HG03342 (cell line): ENCODE data around the gene GH2.

Experiments
- ATAC-seq: cut with Tn5 transposase; IDR thresholded peaks from one replicate; pipeline ENCODE4 v1.9.1; 2021; ENCODE audit warnings: mild to moderate bottlenecking, moderate library complexity; ENCODE audit not compliant: unreplicated experiment

GH2 gene

GRCh38 chr17:63842540-63843386 lies 39.0 kb downstream of the GH2 start, which contains the start of gene SMARCD2:
TSS of gene SMARCD2 (minus strand) at chr17:63842685. CDS start at chr17:63842674, 11 bp downstream.
- peak; percentile 73 for ATAC-seq

GRCh38 chr17:63842173-63842539 lies 39.6 kb downstream of the GH2 start:
- ATAC-seq, result peak; percentile 28

- no peak for ATAC-seq
These were observed 40.2 kb downstream of the GH2 start for GRCh38 chr17:63841350-63842172.

GRCh38 chr17:63840591-63841349 lies 41.0 kb downstream of the GH2 start:
- ATAC-seq, result no peak

GRCh38 chr17:63838631-63839171 lies 43.0 kb downstream of the GH2 start:
- no peak for ATAC-seq

- no peak for ATAC-seq
These were observed 43.7 kb downstream of the GH2 start for GRCh38 chr17:63837962-63838600.

- ATAC-seq, result no peak
These were observed 44.3 kb downstream of the GH2 start for GRCh38 chr17:63837480-63837879.

- no peak for ATAC-seq
These were observed 44.9 kb downstream of the GH2 start for GRCh38 chr17:63836811-63837210.

- ATAC-seq, result no peak
These were observed 46.5 kb downstream of the GH2 start for GRCh38 chr17:63835167-63835720.

- ATAC-seq, result peak; percentile 66
These were observed 47.1 kb downstream of the GH2 start for GRCh38 chr17:63834431-63835166.

GRCh38 chr17:63833741-63834373 lies 47.9 kb downstream of the GH2 start:
- ATAC-seq, result no peak

GRCh38 chr17:63833026-63833740 lies 48.6 kb downstream of the GH2 start:
- ATAC-seq, result no peak

- no peak for ATAC-seq
These were observed 49.3 kb downstream of the GH2 start for GRCh38 chr17:63832455-63832854.

GRCh38 chr17:63832014-63832413 lies 49.7 kb downstream of the GH2 start:
- ATAC-seq, result no peak

- ATAC-seq, result no peak
These were observed 50.2 kb downstream of the GH2 start for GRCh38 chr17:63831505-63831904.

- ATAC-seq, result no peak
These were observed 50.7 kb downstream of the GH2 start for GRCh38 chr17:63830904-63831491.

- ATAC-seq, result no peak
These were observed 51.5 kb downstream of the GH2 start for GRCh38 chr17:63830278-63830677.
